ENCODE results near the gene CAPN5. TPM values are rescaled to one million over a fixed set of nuclear protein-coding genes. Genes with fewer than 3 reads are reported as not detected.

CAPN5 gene
- total RNA-seq, 1 experiment from 2014 or later: 17.3 TPM

DNA sequence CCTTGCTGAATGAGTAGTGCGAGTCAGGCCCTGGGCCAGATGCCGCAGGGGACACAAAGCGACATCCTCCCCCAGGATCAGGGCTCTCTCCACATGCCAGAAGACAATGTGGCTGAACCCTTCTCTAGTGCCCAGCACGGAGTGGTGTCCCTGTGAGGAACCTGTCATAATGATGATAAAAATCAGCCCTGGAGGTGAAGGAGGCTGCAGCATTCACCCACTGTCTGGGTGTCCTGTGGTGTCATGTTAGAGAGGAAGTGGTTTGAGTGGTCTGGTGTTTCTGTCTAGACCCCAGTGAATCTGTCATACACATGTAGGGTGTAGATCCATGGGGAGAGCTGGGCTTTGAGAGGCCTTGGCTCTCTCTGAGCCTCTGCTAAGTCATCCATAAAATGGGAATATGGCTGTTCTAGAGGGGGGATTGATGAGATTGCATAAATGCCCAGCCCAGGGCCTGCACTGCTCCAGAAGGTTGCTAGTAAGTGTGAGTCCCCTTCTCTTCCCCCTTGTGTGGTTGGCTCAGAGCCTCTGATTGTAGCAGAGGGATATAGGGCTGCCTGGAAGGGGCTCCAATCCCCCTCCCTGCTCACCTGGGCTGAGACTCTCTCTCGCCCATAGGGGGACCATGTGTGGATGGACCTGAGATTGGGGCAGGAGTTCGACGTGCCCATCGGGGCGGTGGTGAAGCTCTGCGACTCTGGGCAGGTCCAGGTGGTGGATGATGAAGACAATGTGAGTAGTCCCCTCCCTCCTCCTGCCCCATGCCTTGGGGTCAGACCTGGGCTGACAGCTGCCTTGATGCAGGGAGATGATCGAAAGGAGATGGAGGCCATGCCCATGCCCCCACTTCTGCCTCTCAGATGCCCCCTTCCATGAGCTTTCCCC, 75.6 kb downstream of the CAPN5 start:
- no peak for ATAC-seq
- ChIA-PET CTCF (no interaction called here), POLR2A (no interaction called here)
- H3K27ac ChIP-seq (ENCODE audit: low read length): no peak overlapping the region
- DNase-seq (ENCODE audit: low read depth, low spot score): no peak
- no peaks in the 10 kb centered on the region for H3K27me3 ChIP-seq (ENCODE audit: control insufficient read depth, insufficient read depth, low read length)
- no TSS peak for BruUV-seq (replicated peaks)
- TF ChIP-seq TCF7L2 (IDR thresholded peaks at IDR 0.05; ENCODE audit: low read depth, low read length) (no peak), POLR2AphosphoS5 (IDR thresholded peaks at IDR 0.05; ENCODE audit: low read depth, low read length) (no peak), SIN3A (IDR thresholded peaks at IDR 0.05; ENCODE audit: borderline replicate concordance, insufficient read depth, low read depth, low read length) (no peak)
- TF ChIP-seq, protein P1, sequence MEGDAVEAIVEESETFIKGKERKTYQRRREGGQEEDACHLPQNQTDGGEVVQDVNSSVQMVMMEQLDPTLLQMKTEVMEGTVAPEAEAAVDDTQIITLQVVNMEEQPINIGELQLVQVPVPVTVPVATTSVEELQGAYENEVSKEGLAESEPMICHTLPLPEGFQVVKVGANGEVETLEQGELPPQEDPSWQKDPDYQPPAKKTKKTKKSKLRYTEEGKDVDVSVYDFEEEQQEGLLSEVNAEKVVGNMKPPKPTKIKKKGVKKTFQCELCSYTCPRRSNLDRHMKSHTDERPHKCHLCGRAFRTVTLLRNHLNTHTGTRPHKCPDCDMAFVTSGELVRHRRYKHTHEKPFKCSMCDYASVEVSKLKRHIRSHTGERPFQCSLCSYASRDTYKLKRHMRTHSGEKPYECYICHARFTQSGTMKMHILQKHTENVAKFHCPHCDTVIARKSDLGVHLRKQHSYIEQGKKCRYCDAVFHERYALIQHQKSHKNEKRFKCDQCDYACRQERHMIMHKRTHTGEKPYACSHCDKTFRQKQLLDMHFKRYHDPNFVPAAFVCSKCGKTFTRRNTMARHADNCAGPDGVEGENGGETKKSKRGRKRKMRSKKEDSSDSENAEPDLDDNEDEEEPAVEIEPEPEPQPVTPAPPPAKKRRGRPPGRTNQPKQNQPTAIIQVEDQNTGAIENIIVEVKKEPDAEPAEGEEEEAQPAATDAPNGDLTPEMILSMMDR (IDR thresholded peaks at IDR 0.05): no peak
- TF ChIP-seq, protein P2, sequence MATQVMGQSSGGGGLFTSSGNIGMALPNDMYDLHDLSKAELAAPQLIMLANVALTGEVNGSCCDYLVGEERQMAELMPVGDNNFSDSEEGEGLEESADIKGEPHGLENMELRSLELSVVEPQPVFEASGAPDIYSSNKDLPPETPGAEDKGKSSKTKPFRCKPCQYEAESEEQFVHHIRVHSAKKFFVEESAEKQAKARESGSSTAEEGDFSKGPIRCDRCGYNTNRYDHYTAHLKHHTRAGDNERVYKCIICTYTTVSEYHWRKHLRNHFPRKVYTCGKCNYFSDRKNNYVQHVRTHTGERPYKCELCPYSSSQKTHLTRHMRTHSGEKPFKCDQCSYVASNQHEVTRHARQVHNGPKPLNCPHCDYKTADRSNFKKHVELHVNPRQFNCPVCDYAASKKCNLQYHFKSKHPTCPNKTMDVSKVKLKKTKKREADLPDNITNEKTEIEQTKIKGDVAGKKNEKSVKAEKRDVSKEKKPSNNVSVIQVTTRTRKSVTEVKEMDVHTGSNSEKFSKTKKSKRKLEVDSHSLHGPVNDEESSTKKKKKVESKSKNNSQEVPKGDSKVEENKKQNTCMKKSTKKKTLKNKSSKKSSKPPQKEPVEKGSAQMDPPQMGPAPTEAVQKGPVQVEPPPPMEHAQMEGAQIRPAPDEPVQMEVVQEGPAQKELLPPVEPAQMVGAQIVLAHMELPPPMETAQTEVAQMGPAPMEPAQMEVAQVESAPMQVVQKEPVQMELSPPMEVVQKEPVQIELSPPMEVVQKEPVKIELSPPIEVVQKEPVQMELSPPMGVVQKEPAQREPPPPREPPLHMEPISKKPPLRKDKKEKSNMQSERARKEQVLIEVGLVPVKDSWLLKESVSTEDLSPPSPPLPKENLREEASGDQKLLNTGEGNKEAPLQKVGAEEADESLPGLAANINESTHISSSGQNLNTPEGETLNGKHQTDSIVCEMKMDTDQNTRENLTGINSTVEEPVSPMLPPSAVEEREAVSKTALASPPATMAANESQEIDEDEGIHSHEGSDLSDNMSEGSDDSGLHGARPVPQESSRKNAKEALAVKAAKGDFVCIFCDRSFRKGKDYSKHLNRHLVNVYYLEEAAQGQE (IDR thresholded peaks at IDR 0.05; ENCODE audit: insufficient read depth in 1 of 2, low read depth in 2 of 2, low read length in 1 of 2): no peak
- no peaks in the 10 kb centered on the region for H3K36me3 ChIP-seq (ENCODE audit: control insufficient read depth, insufficient read depth, low read length)
- intact Hi-C loops (cut with micrococcal nuclease; ENCODE audit: unreplicated experiment) (no loop called here), in situ Hi-C loops (cut with HindIII; ENCODE audit: low pct_unique_long_range_greater_than_20kb, low sequenced_read_pairs) (loop anchor here (10.0 kb wide), 1 partner anchor 78 kb away; the partner anchor contains the start of gene CAPN5)
- H3K4me3 ChIP-seq (ENCODE audit: low read depth in 2 of 2, low read length in 2 of 2): no peak overlapping the region
- H3K4me1 ChIP-seq (ENCODE audit: control insufficient read depth, insufficient read depth, low read length): 0 out of 2 replicates have a peak, but pooled peaks cover 2% of the 10 kb centered on the region
- no peaks in the 10 kb centered on the region for H3K9me3 ChIP-seq (ENCODE audit: control insufficient read depth, insufficient read depth, low read depth, low read length)

GRCh38 chr11:77143405-77144020, 76.7 kb downstream of the CAPN5 start:
- in situ Hi-C loops (cut with HindIII; ENCODE audit: low pct_unique_long_range_greater_than_20kb, low sequenced_read_pairs): loop anchor here (10.0 kb wide), 1 partner anchor 79 kb away; the partner anchor contains the start of gene CAPN5
- no peak for TF ChIP-seq TCF7L2 (IDR thresholded peaks at IDR 0.05; ENCODE audit: low read depth, low read length)
- TF ChIP-seq, protein P2 (IDR thresholded peaks at IDR 0.05; ENCODE audit: insufficient read depth in 1 of 2, low read depth in 2 of 2, low read length in 1 of 2): no peak
- TF ChIP-seq POLR2AphosphoS5 (IDR thresholded peaks at IDR 0.05; ENCODE audit: low read depth, low read length): no peak
- TF ChIP-seq, protein P1 (IDR thresholded peaks at IDR 0.05): no peak
- no peak for TF ChIP-seq SIN3A (IDR thresholded peaks at IDR 0.05; ENCODE audit: borderline replicate concordance, insufficient read depth, low read depth, low read length)
- H3K36me3 ChIP-seq (ENCODE audit: control insufficient read depth, insufficient read depth, low read length): no peaks in the 10 kb centered on the region
- H3K27me3 ChIP-seq (ENCODE audit: control insufficient read depth, insufficient read depth, low read length): no peaks in the 10 kb centered on the region
- no peak for DNase-seq (ENCODE audit: low read depth, low spot score)
- H3K4me1 ChIP-seq (ENCODE audit: control insufficient read depth, insufficient read depth, low read length): 0 out of 2 replicates have a peak, but pooled peaks cover 2% of the 10 kb centered on the region
- ATAC-seq: no peak
- no TSS peak for BruUV-seq (replicated peaks)
- no peaks in the 10 kb centered on the region for H3K9me3 ChIP-seq (ENCODE audit: control insufficient read depth, insufficient read depth, low read depth, low read length)
- CTCF ChIA-PET: no interaction called here
- no peak overlapping the region for H3K4me3 ChIP-seq (ENCODE audit: low read depth in 2 of 2, low read length in 2 of 2)
- POLR2A ChIA-PET: no interaction called here
- intact Hi-C loops (cut with micrococcal nuclease; ENCODE audit: unreplicated experiment): no loop called here
- H3K27ac ChIP-seq (ENCODE audit: low read length): no peak overlapping the region
